Right lung (tissue), 5 donors: ENCODE measurements around the gene RBM3. TPM values are rescaled to one million over a fixed set of nuclear protein-coding genes. Genes with fewer than 3 reads are reported as not detected.

Experiments
- DNase-seq, 2 donors: peaks; one replicate each; pipeline ENCODE4 v3.0.0-alpha.2; 2013
- polyA plus RNA-seq, 5 donors: library from polyadenylated mRNA; unstranded; fragments of 120-200 nt; gene quantifications; one replicate each; pipeline versions ENCODE4 v1.2.1 to v1.2.3, GENCODE V29; 2013; ENCODE audit warnings: inconsistent platforms in 1 of 5, low replicate concordance in 1 of 5; ENCODE audit not compliant: insufficient read length in 5 of 5, insufficient read depth in 1 of 5

The RBM3 gene
- polyA plus RNA-seq, 5 donors, result 322 to 463 (median 376) TPM

DNA sequence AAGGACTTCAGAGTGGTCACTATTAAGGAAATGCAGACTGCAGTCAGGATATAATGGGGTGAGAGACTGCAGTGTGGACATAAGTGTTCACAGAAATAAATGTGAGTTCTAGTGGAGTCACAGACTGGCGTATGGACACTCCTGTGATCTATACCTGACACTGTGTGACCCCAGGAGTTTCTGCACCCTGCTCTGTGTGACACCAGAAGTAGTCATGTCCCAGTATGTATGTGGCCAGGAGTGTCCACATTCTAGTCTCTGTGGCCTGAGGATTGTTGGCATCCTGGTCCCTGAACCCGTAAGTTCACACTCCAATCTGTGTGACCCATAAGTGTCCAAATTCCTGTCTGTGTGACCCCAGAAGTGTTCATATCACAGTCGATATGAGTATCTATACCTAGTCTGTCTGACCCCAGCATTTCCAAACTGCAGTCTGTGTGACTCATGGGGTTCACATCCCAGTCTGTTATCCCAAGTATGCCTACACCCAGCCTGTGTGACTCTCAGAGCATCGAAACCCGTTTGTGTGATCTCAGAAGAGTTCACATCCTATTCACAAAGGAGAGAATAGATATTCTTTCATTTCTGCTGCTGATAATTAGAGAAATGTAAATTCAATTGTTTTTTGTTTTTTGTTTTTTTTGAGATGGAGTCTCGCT lies 39.3 kb downstream of the RBM3 start:
- no peak for DNase-seq

GRCh38 chrX:48616576-48616975 lies 42.3 kb downstream of the RBM3 start:
- no peak for DNase-seq

- DNase-seq, result no peak
These were observed 43.5 kb downstream of the RBM3 start for GRCh38 chrX:48617542-48618340.

DNA sequence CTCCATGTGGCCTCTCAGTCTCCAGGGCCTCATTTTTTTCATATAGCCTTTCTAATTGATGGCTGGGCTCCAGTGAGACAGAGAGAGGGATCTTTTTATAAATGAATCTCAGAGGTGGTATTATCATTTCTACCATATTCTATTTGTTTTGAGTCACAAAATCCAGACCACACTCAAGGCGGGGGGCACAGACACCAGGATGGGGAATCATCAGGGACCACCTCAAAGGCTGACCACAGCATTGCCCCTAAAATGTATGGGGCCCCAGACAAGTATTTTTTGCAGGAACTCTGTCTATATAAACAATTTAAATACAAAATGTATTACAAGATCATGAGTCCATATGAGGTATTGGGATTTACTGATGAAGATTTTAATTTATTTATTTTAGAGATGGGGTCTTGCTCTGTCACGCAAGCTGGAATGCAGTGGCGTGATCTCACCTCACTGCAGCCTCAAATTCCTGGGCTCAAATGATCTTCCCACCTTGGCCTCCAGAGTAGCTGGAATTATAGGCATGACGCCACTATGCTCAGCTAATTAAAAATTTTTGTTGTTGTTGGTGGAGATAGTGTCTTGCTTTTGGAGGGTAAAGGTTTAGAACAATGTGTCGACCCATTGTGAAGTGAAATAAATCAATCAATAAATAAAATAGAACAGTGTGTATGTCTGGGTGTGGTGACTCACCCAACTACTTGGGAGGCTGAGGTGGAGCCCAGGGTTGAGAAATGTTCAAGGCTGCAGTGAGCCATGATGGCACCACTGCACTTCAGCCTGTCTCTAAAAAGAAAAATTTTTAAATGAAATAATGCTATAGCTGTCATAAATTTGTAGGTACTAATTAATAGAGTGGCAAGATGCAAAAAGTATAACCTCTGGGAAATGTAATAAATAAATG lies 52.4 kb downstream of the RBM3 start:
- no peak for DNase-seq

Other genes with a start within 250 kb of the RBM3 start
- gene SSX3, start 217.8 kb upstream of the RBM3 start, polyA plus RNA-seq, result not detected
- not detected for gene SSX4, start 190.9 kb upstream of the RBM3 start, polyA plus RNA-seq
- gene SSX4B, start 162.5 kb upstream of the RBM3 start, polyA plus RNA-seq, result not detected
- gene SLC38A5, start 104.2 kb upstream of the RBM3 start, polyA plus RNA-seq, result 10 to 100 TPM; 31.8 to 68.1 (median 43.4) TPM
- gene FTSJ1, start 98.3 kb upstream of the RBM3 start, polyA plus RNA-seq, result 10 to 100 TPM; 34.2 to 44.6 (median 36.5) TPM
- 1 to 10 TPM; 6.2 to 9.9 (median 8.9) TPM for gene PORCN, start 65.5 kb upstream of the RBM3 start, polyA plus RNA-seq
- 10 to 100 TPM; 34.0 to 39.6 (median 35.7) TPM for gene EBP, start 52.7 kb upstream of the RBM3 start, polyA plus RNA-seq
- gene TBC1D25, start 34.8 kb upstream of the RBM3 start, polyA plus RNA-seq, result 10 to 100 TPM in 2 of 5 donors, 1 to 10 TPM in 3; 8.0 to 11.8 (median 9.6) TPM
- 100 to 1,000 TPM in 3 of 5 donors, 10 to 100 TPM in 2; 84.4 to 141 (median 104) TPM for gene WDR13, start 23.0 kb downstream of the RBM3 start, polyA plus RNA-seq
- 1 to 10 TPM; 3.7 to 4.7 (median 3.8) TPM for gene WAS, start 109.3 kb downstream of the RBM3 start, polyA plus RNA-seq
- gene SUV39H1, start 122.2 kb downstream of the RBM3 start, polyA plus RNA-seq, result 1 to 10 TPM; 5.4 to 6.7 (median 5.9) TPM
- 1 to 10 TPM in 4 of 5 donors, under 1 TPM in 1; 0.85 to 1.9 (median 1.6) TPM for gene GLOD5, start 187.3 kb downstream of the RBM3 start, polyA plus RNA-seq
- 1 to 10 TPM in 2 of 5 donors, under 1 TPM in 3; 0.54 to 2.1 (median 0.89) TPM for gene GATA1, start 212.1 kb downstream of the RBM3 start, polyA plus RNA-seq
- gene HDAC6, start 227.6 kb downstream of the RBM3 start, polyA plus RNA-seq, result 100 to 1,000 TPM; 146 to 175 (median 168) TPM